NCI-H187 (cell line): ENCODE results near the gene KDM3A.

ENCODE experiments used
- DNase-seq, 2 experiments: peaks; one replicate each; lab custom pipeline; 2025; lab: John Stamatoyannopoulos, UW

KDM3A gene

GRCh38 chr2:86435531-86435930 lies 5.6 kb upstream of the KDM3A start:
- DNase-seq, result no peak

GRCh38 chr2:86436328-86436727 lies 4.8 kb upstream of the KDM3A start:
- no peak for DNase-seq

DNA sequence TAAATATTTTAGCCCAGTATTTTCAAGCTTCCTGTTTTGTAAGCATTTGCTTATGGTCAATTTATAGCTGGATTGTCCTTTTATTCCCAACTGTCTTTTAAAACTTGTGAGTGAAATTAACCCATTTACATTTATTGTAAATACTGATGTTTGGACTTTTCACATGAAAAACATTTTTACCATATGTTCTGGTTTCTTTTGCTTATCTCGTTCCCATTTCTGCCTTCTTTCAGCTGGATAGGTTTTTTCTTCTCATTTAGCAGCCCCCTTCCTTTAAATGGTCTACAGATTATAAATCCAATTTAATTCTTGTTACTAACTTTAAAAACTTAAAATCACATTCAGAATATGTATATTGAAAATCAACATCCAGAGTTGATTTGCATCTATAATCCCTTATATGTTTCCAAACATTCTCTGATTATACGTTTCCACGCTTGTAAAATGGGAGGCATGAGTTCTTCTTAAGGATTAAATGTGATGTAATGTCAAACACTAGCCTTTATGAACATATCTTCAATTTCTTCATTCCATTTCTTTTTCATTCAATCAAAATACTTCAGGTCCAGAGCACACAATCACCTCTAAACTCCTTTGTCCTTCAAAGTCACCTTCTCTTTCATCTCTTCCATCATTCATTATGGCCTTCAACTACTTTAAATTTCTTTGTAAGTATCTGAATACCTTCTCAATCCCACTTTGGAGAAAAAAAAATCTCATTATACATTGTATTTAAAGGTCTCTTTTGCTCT lies 1.1 kb upstream of the KDM3A start:
- DNase-seq, result no peak

DNA sequence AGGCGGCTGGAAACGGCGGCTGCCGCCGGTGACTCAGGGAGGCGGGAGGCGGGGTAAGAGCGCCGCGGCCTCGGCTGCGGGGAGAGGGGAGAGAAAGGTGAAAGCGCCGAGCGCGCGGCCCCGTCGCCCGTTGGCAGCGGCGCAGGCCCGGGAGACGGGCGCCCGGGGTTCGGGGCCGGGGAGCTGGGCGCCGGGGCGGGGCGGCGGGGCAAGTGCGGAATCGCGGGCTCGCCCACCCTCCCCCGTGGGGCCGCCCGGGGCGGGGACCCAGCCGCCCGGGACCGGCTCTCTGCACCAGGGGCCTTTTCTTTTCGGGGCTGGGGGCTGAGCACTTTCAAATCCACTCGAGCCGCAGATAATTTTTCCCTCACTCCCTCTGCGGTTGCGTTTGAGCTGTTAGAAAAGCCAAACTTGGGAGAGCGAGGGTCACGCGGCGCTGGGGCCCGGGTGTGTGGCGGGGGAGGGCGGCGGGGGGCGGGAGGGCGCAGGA lies 266 bp downstream of the KDM3A start:
- no peak for DNase-seq

- DNase-seq, result no peak
These were observed 891 bp downstream of the KDM3A start for GRCh38 chr2:86441882-86442641.

DNA sequence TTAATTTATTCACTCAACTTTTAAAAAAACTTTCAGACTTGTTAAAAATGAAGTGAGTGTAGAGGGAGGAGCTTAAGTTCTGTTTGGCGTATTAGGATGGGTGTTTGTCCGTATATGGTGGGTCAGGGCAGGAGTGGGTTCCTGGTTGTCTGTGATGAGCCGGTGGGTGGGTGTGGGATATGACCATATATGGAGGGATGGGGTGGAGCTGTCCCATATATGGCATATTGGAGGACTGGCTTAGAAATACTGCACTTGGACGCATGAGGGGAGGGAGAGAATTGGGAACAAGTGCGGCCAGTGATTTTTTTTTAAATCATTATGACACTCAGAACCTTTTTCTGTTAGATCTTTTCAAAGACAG lies 1.5 kb downstream of the KDM3A start:
- DNase-seq, result no peak

GRCh38 chr2:86443631-86444350 lies 2.6 kb downstream of the KDM3A start:
- DNase-seq, result no peak

DNA sequence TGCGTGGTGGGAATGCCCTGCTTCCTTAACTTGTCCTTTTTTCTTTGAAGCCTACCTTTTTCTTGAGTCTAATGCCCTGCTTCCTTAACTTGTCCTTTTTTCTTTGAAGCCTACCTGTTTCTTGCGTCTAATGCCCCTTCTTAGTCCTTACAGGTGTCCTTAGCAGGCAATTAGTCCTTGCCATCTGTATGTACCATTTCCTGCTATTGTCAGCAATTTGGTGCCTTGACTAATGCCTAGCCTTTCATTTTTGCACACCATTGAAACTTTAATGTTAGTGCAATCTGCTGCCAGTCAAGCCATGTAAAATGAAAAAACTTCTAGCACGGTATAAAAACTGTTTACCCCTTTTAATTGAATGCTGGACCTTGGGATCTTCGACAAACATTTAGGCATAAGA lies 4.3 kb downstream of the KDM3A start:
- DNase-seq, result no peak

DNA sequence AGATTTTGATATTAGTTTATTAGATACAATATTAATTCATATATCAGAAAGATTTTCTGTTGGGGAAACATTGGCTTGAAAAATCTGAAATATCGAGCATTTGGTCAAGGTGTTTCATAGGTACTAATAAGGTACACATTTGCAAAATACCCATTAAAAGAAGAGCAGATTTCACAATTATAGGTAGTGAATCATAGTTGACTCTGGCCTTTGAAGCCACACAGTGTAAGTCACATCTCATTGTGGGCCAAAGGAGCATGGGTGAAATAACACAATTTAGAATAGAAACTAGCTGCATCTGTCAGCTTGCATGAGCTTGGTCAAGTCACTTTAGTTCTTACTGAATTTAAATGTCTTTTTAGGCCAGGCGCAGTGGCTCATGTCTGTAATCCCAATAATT lies 4.9 kb downstream of the KDM3A start:
- no peak for DNase-seq

GRCh38 chr2:86453836-86454235 lies 12.7 kb downstream of the KDM3A start:
- DNase-seq, result no peak

DNA sequence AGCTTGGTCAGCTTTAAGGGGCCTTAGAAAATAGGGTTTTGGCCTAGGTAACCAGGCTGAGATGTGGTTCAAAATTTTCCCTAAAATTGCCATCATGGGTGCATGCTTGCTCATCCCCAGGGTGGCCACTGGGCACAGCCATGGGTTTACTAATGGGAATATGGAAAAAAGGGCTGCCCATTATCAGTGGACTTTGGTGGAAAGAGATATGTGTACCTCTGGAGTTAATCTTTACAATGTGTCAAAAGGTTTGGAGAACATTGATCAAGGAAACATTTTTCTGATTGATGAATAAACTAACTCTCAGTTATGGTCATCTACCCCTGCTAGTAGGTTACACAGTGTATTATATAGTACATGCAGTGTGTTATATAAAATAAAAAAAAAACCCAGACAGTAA lies 13.1 kb downstream of the KDM3A start:
- DNase-seq, result no peak

DNA sequence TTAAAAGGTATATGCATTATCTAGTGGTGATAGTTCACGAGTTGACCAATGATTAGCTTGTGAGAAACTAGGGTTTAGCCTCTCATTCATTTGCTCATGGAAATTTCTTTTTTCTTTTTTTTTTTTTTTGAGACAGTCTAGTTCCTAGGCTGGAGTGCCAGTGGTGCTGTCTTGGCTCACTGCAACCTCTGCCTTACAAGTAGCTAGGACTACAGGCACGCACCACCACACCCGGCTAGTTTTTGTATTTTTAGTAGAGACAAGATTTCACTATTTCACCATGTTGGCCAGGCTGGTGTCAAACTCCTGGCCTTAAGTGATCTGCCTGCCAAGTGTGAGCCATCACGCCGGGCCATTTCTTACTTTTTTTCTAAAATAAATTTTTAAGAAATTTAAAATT lies 14.0 kb downstream of the KDM3A start:
- DNase-seq, result no peak

- DNase-seq, result no peak
These were observed 20.0 kb downstream of the KDM3A start for GRCh38 chr2:86461042-86461743.

DNA sequence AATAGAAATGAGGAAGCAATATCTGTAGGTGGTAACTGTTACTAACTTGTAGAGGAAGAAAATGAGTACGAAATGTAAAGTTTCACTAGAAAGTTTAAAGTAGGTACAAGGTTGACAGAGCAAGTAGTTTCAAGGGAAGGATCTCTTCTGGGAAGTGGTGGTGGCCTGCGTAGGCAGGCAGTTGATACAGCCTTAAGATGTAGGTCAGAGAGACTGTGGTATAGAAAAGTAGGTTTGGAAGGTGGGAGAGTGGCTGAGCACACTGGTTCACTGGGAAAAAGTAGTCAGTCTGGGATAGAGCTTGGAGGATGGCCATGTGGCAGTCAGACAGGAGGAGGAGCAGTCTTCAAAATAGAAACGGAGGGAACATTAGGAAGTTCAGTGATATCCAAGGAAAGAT lies 23.5 kb downstream of the KDM3A start:
- DNase-seq, result no peak

DNA sequence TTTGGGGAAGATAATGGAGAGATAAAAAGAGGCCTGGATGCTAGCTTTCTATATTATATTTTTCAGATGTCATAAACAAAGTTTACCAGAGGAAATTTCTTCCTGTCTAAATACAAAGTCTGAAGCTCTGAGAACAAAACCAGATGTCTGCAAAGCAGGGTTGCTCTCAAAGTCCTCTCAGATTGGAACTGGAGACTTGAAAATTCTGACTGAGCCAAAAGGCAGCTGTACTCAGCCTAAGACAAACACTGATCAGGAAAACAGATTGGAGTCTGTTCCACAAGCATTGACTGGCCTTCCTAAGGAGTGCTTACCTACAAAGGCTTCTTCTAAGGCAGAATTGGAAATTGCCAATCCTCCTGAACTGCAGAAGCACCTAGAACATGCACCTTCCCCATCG lies 25.1 kb downstream of the KDM3A start:
- DNase-seq, result no peak

GRCh38 chr2:86468162-86469033 lies 27.2 kb downstream of the KDM3A start:
- no peak for DNase-seq

DNA sequence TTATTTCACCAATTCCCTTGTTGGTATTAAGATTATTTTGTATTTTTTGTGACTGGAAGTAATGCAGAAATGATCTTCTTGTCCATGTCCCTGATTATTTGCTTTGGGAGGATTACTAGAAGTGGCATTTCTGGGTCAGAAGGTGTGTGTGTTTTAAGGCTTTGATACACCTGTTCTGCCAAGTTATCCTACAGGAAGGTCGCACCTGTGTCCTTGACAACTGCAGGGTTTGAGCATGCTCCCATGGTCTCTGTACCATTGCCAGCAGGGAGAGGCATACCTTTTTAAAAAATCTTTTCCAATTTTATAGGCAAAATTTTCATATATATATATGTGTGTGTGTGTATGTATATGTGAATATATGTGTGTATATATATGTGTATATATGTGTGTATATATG lies 29.7 kb downstream of the KDM3A start:
- DNase-seq, result no peak

GRCh38 chr2:86471637-86472036 lies 30.5 kb downstream of the KDM3A start:
- DNase-seq, result no peak

GRCh38 chr2:86476092-86476491 lies 34.9 kb downstream of the KDM3A start:
- no peak for DNase-seq

DNA sequence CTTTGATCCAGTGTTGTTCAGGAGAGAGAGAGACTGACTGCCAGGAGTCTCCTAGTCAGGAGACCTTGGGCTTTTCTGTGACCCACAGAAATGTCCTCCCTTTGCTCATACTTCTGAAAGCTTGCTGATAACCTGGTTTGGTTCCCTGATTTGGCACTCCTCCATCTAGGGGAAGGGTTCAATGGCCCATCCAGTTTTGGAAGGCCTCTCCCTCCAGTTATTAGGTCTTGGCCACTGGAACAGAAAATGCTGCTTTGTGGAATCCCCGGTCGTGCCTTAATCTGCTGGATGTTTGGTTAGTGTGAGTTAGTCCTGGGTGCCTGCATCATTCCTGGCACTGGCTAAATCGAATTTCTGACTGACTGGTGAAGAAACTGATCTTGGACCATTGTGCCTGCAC lies 35.7 kb downstream of the KDM3A start:
- DNase-seq, result no peak

GRCh38 chr2:86477349-86477748 lies 36.2 kb downstream of the KDM3A start:
- DNase-seq, result no peak
